Measurements from ENCODE around the gene TM4SF20.

Gene TM4SF20

DNA sequence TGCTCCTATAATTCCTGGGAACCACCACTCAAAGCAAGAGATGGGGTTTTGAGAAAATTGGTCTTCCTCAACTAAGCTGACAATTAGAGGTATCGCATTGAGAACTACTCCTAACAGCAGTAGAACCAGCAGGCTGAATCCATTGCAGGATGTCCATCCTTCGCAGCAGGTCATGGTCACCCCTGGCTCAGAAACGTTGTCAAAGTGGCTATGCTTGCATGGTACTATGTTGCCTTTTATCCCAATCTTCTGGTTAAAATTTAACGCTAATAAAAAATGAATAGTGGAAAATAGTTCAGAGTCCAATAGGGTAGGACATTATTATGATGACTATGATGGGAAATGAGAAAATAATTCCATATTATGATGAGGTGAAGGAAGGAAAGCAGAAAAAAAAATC is at the start of gene TM4SF20:
TSS of gene TM4SF20 (minus strand) at position 212 of the 400 bp plus-strand sequence. CDS start at position 174, 38 bp downstream.
- no peak for DNase-seq

DNA sequence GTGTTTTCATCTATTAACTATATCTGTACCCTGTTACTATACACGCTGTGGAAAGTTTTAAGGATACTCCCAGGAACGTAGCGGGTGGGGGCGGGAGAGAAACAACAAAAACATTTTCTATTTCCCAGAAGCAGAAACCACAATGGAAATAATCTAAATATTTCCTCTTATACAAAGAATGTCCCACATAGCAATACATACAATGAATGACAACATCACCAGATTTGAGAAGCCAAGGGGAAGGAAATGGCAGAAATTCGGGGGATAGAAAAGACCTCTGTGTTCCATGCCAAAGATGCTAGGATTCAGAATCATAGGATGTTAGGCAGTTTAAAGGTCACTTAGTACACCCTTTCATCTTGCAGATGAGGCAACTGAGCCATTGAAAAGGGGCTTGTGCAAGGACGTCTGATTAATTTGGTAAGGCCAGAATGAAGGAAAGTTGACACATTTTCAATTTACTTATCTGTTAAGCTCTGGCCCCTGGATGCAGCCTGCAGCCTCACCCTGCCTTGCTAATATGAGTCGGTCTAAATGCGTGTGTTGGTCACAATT is 49.7 kb upstream of the TM4SF20 start:
- no peak for DNase-seq

GRCh38 chr2:227423656-227424499 is 44.8 kb upstream of the TM4SF20 start:
- DNase-seq = no peak

DNA sequence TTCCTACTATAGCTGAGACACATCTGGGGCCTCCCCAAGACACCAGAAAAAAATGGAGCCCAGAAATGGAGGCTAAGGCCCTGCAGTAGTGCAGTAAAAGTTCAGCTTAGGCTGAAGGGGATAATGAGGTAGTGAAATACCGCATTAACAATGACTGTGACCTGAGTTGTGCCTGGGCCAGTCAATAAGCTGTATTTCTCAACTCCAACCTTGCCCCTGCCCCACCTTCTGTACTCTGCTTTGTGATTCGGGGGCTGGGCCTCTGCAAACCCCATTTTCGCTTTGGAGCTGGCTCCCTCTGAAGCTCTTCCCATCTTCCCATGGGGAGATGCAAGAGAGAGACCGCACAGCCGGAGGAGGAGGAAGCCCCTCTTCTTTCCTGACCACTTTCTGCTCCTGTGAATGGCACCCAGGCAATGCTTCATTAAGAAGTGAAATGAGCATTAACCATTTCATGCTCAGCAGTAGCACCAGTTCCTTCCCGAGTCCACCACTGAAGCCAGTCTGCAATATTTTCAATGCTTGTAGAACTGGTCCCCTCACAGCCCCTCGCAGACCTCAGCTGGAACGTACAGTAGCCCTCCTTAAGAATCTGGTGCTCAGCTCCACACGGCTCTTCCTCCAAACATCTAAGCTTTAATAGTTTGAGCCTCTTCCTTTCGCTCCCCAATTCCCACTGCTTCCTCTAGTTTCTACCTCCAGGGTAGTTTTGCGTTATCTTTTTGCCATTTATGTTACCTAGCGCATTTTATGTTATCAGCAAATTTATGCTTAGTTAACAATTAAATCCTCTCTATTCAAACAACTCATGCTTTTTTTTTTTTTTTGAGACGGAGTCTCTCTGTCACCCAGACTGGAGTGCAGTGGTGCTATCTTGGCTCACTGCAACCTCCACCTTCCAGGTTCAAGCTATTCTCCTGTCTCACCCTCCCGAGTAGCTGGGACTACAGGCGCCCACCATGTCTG is 41.3 kb upstream of the TM4SF20 start:
- DNase-seq = no peak

DNA sequence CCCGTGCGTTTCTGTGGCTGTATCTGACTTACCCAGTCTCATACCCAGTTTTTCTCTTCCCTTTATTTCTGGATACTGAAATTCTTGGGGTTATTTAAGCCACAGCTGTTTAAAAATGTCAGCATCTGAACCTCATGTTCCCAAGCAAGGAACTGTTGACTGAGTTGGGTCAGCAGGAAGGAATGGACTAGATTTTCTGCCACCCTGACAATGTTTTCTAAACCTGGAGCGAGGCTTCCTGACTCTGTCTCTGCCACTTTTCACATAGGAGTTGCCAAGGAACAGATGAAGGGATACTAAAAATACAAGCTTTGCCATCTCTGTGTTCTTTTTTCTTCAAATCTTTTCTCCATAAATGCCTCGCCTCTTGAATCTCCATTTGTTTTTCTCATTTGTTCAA is 37.6 kb upstream of the TM4SF20 start:
- no peak for DNase-seq

DNA sequence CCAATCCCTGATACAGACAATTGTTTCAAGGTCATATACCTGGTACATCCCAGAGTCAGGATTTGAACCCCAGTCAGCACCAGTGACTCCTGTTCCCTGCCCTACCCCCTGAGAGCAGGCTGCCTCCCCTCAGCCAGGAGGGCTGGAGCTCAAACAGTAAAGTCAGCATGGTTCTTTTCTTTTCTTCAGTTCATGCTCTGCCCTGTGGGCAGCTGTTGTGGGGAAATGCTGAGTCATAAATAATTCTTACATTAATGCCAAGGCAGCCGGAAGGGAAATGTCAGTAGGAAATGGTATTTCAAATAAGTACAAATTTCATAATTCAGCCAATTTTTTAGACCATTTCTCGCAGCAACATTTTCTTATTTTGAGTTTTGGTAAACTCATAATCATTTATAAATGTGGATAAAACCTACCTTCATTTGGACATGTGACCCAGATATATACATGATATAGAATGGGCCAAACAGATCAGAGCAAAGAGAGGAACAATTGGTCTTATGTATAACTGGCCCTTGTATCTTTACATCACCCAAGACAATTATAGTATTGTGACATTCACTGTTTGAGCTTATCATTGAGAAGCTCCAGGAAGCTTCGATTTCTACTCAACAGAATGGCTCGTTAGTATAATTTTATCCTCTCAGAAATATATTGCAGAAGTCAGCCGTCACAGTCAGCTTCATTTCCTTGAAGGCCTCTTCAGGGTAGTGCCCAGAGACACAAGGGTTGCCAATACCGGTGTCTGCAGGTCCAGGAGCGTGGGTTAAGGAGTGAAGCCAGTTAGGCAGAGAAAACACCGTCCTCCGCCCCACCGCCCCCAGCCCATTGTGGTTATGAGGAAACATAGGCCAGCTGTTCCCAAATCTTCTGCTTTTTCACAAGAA is 36.7 kb upstream of the TM4SF20 start:
- DNase-seq = no peak

GRCh38 chr2:227414846-227415245 is 35.7 kb upstream of the TM4SF20 start:
- no peak for DNase-seq

- DNase-seq = no peak
Measured at GRCh38 chr2:227413371-227413770, 34.3 kb upstream of the TM4SF20 start.

- no peak for DNase-seq
Measured at GRCh38 chr2:227412877-227413276, 33.8 kb upstream of the TM4SF20 start.

DNA sequence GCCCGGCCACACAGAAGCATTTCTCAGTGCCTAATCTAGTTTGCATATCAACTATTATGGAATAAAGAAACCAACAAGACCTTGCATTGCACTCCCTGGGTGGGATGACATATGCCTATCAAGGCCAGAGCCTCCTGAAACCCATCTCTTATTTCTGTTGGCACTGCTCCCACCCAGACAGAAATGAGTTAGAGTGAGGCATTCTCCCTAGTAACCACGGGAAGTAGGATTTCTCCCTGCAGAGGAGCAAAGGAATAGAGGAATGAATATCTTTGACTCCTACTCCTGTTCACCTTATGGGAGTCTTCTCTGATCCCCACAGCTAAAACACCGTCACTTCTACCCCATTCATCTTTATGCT is 32.9 kb upstream of the TM4SF20 start:
- no peak for DNase-seq

DNA sequence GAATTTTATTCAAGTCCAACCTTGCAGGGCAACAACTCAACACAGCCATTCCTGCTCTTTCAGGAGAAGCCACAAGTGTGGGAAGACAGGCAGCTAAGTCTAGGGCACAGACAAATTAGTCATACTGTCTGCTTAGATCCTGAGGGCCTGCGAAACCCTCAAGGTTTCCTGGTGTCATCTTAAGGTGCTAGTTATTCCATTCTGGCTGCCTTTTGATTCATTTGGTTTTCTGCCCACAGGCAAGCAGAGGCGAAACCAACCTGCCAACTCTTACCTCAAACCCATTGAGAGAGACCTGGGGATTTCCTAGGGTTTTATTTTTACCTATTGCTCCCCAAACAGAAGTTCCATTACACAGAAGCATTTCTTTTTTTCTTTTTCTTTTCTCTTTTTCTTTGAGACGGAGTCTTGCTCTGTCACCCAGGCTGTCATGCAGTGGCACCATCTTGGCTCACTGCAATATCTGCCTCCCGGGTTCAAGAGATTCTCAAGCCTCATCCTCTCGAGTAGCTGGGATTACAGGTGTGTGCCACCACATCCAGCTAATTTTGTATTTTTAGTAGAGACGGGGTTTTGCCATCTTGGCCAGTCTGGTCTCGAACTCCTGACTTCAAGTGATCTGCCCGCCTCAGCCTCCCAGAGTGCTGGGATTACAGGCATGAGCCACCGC is 32.3 kb upstream of the TM4SF20 start:
- no peak for DNase-seq

- no peak for DNase-seq
Measured at GRCh38 chr2:227410191-227410590, 31.1 kb upstream of the TM4SF20 start.

GRCh38 chr2:227407591-227408151 is 28.6 kb upstream of the TM4SF20 start:
- DNase-seq = peak; percentile 86 to 93

DNA sequence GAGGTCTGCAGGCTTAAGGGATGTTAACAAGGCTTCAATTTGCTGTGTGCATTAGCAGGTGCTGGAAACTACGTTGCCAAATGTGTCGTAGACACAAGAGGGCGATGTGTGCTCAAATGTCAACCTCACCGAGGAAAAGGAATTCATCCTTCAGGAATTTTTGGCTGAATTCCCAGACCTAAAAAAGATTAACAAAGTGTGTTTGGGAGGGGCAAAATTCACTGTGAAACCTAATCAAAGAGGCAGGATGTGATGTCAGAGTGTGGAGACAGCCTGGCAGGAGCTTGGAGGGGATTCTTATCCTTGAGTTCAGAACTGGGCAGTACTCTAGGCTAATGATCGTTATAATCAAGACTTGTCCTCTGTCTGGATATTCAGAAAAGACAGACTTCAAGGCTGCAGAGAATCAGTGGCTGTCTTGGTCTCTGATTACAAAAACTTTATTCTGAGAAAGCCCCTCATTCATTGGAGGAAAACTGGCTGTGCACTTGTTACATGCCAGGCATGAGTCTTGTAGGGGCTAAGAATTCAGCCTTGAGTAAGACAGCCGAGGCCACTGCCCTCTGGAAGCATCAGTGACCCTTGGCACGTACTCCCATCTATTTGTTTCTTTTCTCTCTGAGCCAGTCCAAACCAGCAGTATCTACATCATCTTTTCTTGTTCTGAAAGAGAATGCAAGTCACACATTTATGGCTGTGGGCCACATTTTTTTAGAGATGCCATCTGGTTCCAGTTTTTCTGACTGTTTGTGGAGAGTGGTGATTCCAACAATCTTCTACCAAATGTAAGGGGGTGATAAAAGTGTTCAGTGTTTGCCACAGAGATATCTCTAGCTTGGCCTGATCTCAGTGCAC is 27.3 kb upstream of the TM4SF20 start:
- DNase-seq = peak; percentile 92 to 97

GRCh38 chr2:227404585-227405271 is 25.6 kb upstream of the TM4SF20 start:
- DNase-seq = no peak

- no peak for DNase-seq
Measured at GRCh38 chr2:227402959-227403358, 23.9 kb upstream of the TM4SF20 start.

DNA sequence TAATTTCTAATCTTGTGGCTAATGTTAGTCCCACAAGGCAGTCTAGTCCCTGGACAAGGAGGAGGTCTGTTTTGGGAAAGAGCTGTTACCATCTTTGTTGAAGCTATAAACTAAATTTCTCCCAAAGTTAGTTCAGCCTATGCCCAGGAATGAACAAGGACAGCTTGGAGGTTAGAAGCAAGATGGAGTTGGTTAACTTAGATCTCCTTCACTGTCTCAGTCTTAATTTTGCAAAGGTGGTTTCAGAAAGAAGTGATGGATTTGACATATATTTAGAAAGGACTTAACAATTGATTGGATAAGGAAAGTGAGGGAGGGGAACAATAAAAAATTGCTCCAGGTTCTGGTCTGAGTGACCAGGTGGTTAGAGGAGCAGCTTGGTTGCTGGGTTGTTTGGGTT is 23.2 kb upstream of the TM4SF20 start:
- no peak for DNase-seq

GRCh38 chr2:227401550-227401949 is 22.4 kb upstream of the TM4SF20 start:
- DNase-seq = no peak
